Epidermal melanocyte (primary cell): ENCODE measurements around the gene PPM1L.
"Not testable (repeated sequence)": the region's sequence is repeated elsewhere in the genome, so short reads cannot be mapped to it uniquely, and the experiment has no call there.

ENCODE experiments used
- DNase-seq: peaks from one replicate; pipeline ENCODE4 v3.0.0; 2011; ENCODE audit warnings: low spot score; ENCODE audit not compliant: insufficient read length

Gene PPM1L

DNA sequence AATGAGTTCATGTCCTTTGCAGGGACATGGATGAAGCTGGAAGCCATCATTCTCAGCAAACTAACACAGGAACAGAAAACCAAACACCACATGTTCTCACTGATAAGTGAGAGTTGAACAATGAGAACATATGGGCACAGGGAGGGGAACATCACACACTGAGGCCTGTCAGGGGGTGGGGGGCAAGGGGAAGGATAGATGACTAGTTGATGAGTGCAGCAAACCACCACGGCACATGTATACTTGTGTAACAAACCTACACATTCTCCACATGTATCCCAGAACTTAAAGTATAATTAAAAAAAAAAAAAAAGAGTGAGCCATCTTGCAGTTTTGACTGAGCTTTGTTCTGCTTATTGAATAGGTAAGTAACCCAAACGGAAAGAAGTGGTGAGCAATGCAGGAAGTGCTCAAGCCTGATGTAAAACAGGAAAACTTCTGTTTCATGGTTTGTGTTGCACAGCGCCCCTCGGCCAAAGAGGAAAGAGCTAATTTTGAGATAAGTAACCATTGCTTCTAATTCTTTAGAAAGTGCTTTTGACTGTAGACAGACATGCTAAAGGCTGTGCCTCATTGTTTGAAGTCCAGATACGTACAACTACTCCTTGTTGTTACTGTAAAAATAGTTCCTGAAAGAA, 279.0 kb downstream of the PPM1L start:
- DNase-seq, result not testable (repeated sequence)

DNA sequence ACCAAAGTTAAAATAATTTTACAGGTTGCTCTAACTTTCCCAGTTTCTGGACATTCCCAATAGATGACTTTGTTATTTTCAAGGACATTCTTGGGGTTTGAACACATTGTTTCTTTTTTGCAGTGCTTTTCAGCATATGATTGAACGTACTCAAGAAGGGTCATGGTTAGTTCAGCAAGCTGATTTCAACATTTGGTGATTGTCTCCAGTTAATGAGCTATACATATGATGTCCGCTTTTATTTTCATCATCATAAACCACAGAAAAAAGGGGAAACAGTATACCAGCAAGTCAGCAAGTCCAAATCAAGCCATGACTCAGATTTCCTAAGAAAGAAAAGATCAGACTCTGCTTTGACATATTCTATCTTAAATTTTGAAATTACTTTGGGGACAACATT, 279.7 kb downstream of the PPM1L start:
- DNase-seq, result no peak

DNA sequence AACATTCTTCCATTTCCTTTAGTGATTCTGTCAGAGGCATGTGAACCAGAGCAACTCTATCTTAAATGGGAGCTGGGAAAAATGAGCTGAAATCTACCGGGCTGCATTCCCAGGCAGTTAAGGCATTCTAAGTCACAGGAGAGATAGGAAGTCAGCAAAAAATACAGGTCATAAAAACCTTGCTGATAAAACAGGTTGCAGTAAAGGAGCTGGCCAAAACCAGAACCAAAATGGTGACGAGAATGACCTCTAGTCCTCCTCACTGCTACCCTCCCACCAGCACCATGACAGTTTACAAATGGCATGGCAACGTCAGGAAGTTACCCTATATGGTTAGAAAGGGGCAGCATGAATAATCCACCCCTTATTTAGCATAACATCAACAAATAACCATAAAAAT, 282.7 kb downstream of the PPM1L start:
- DNase-seq, result no peak

DNA sequence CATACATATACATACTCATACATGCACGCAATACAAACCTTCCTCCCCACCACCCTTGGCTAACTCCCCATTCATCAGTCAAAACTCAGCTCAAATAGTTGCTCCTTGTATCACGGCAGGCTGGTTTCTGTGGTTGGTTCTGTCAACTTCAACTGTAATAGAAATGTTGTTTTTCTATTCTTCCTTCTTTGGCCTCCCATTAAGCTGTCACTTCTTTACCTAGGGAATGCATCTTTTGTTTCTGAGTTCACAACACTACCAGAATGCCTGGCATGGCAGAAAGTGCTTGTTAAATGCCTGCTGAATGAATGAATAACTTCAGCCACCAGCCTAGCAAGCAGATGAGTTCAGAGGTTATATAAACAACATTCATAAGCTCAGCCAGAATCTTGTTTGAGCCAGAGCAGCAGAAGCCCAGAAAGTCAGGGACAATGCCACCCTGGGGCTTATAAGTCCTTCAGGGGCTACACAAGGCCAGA, 286.0 kb downstream of the PPM1L start:
- no peak for DNase-seq

DNA sequence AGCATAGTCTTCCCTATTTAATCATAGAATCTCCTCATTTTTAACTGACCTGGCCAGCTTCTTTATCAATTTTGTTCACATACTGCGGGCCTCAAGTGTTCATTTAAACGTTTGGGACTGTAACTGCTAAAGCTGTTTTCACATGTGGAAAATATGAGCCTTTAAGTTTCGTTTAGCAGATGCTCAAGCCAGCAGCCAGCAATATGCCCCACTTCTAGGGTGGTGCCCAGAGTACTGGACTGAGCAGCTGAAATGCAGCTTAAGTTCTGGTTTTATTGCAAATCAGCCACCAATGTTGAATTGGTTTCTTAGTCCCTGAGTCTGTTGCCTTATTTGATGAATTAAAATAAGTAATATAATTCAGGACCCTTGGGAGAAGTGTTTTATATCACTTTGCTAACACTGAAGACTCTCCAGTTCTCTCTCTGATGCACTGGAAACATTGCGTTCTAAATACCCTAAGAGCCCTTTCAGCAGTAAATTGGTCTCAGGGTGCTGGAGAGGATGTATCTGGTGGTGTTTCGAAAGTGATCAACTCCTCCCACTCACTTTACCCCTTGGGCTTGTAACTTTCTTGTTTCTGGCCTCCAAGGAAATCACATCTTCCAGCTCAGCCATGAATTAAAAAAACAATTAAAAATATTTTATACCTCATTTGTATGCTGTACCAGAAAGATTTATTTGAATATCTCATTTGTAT, 287.5 kb downstream of the PPM1L start:
- no peak for DNase-seq

DNA sequence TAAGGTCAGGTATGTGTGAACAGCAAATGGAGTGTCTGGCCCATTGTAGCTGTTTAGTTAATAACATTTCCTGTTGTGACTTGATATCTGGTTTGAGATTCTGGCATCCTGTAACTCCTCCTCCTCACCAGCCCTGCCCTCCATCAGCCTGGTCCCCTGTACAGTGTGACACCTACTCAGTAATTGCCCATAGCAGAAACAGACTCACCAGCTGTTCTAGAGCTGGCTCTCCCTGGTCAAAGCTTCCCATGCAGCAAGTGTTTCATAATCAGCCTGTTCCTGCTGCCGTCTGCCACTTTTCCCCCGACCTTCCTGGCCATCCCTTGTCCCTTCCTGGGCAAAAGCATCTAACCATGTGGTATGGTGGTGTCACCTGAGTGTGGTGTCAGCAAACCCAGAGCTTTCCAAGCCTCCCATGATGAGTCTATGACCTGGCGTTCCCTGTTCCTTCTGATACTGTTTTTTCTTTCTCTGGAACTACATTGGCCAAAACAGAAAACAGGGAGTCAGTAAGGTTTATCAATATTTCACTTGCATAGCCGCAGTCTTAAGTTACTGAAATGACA, 293.7 kb downstream of the PPM1L start:
- DNase-seq, result no peak

DNA sequence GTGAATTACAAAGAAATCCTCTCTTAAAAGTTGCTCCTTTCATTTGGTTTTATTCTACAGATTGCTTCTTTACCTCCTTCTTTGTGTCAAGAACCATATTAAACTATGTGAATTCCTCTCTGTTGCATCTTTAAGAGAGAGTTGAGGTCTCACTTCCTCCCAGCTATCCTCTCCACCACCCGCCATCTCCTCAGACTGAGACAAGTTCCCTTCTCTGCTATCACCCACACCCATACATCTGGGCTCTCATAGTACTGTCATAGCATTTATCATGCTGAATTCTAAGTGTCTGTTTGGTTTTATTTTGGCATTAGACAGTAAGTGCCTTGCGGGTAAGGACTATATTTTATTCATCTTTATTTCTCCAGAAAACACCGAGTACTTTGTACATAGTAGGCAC, 294.9 kb downstream of the PPM1L start:
- no peak for DNase-seq

DNA sequence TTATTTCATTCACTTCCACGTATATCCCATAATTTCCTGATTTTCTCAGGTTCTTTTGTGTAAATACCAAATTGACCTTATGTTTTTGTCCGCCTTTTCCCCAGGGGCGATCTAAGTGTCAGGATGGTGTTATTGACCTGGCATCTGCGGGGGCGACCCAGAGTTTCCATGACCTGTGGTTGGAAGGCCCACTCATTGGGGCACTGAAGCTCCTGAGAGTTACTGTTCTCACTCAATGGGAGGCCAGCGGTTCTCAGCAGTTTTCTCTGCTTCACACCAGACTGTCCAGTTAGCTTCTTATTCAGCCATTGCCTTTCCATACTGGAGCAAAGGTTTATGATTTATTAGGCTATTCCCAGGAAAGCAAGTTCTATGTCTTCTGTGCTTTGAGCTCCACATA, 295.8 kb downstream of the PPM1L start:
- DNase-seq, result no peak

DNA sequence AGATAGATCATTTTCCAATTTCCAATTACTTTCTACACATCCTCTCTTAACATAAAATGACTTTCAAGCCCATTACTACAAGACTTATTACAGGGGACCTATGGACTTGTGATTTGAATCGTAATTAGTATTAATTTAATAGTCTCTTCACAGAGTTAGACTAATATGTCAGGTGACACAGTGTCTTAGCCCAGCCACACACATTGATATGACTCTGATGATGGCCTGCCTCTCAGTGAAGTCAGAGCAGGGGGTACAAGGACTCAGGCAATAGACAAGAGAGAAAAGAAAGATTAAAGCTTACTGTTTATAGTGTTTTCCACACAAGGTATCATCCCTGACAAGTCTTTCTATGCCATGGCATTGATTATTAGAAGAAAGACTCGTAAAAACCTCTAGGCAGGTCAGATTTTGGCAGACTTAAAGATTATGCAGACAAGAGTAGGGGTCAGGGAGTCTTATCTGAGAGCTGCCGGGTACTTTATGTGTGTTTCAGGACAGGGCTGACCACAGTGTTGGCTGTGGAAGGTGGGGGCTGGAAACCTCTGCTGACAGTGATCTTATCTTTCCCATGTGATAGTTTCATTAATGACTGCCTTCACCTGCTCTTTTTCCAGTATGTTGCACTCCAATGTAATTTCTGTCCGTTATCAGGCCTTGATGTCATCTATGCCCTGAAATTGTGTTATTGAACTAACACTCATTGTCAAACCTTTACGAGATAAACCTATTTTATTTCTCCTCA, 299.0 kb downstream of the PPM1L start:
- no peak for DNase-seq

DNA sequence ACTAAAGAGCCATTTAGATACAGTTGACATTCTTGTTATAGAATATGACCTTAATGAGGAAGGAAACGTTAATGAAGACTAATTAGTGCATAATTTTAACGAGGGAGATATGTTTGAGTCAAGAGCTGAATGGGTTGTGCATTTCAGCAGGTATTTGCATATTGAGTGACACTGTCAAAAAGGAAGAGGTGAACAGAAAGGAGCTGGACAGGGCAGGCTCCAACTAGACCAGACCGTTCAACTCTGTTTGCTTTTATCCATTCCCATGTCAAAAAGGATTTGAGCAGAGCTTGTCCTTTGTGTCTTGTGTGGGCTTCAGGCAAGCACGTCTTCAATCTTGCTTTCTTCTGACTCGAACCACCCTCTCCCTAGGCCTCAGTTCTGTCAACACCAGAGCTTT, 308.4 kb downstream of the PPM1L start:
- no peak for DNase-seq

DNA sequence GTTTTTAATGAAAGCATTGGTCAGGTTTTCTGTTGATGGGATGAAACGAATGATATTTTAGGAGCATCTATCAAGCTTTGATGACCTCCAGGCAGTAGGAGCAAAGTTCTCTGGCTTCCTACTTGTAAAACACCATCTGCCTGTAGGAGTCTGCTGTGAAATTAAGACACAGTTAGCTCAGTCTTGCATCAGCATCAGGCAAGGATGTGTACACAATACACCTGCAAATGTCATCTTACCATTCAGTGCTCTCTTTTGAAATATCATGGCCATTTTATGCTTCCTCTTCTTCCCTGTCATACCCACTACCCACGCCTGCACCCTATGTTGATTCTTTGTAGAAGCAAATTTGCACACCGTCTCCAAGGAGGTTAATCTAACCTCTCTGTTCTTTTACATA, 310.9 kb downstream of the PPM1L start:
- DNase-seq, result no peak

DNA sequence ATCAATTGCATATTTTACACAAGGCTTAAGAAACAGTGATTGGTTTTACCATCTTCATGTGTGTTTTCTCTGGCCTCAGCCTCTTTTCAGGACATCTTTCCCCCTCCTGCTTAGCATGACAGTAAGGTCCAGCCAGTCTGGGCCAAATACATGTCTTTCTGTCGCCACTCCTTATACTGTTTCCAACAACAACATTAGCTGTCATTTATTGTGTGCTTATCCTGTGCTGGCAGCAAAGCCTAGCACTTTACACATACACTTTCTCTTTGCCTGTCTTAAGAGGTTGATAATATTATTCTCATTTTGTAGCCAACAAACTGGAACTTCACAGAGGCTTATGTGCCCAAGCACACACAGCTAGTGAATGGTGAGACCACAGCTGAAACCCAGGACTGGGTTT, 311.3 kb downstream of the PPM1L start:
- DNase-seq, result no peak

DNA sequence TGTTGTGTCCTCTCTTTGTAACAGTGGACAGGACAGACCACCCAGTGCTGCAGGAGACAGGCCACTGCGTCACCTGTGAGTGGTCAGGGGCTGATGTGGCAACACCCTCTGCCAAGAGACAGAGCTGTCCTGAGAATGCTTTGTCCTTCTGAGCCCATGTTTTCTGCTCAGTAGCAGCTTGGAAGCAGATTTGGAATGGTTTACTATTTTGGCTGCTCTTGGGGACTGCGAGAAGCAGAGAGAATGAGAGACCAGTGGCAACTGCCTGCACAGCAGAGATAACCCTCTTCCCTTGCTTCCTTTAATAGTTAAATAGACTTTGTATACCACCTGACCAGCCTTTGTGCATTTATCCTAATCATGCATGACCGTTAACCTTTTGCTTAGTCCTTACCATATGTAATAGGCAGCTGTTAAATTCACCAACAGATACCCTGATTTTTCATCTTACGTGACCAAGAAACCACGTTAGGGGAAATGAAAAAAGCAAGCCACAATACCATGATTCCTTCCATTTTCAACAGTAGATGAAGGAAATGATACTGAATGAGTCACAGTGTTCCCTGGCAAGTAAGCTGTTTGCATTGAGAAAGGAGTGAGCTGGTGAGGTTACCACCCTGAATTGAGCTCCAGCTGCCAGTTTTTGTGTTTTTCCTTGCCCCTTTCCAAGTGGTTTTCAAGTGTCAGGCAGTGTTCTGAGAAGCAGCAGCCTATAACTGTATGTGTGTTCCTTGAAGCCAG, 313.6 kb downstream of the PPM1L start:
- DNase-seq, result no peak

DNA sequence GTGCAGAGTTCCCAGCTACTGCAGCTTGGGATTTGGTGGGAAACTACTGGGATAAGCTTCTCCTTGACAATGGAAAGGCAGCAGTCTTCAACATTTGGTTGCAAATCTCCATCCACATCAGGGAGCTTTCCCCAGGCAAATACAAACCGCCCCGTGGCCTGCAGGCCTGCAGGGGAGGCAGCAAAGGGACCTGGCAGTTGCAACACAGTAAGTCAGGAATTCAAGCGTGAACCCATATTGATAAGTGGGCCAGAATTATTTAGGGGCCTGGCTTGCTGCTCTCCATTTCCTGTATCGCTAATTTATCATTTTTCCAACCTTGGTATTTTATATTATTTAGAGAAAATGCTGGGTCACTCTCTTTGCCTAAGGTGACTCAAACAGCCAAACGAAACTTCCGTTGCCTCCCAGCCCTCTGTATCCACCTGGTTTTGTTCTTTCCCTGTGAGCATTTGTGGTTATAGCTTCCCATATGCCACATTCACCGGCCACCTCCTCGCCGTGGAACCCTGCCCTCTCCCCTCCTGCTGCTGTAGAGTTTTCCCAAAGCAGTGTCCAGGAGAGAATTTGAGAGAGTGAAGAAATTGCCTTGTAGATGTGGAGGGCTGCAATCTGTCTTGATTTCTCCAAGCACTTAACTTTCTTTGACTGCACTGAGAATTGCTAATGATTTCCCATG, 314.4 kb downstream of the PPM1L start:
- no peak for DNase-seq

DNA sequence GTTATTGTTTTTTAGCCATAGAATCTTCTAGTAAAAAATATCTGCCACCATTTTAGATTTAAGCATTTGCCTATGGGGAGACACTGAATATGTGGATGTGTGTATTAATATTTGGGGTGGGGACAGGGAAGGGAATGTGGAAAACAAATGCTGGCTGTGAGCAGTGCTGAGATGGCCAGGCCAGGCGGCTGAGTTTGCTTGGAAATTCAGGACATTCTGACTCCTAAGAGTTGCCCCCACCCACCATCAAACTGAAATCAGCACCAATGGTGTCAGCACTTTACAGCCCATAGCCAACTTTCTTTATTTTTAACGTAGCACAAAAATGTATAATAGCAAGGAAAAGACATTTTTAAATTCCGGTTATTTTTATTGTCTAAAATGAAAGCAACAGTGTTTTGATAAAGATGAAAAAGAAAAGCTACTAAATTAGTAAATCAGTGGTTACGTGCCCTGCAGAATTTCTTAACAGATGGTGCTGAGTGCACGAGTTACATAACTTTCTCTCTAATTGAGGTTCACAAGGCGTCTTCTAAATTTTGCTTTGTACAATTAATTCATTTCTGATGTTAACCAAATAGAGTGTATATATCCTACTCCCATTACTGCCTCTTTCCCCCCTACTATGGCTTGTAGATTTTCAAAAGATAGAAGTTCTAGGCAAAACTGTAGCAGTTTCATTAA, 315.1 kb downstream of the PPM1L start:
- DNase-seq, result no peak

DNA sequence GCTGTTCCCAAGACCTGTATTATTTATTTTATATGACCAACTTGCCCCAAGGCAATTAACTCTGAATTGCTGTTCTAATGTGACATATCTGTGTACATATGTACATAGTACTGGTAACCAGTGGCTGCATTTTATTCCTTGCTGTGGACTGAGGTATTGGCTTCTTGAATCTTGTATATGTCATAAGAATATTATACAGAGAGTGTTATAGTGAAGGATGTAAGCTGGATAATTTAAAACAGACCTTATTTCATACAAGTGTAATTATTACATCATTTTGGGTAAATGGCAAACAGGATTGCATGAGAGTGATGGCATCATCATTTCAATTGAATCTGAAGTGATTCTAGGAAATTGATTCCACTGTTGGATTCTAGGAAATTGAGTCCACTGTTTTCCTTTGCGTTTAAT, 316.2 kb downstream of the PPM1L start:
- DNase-seq, result no peak

DNA sequence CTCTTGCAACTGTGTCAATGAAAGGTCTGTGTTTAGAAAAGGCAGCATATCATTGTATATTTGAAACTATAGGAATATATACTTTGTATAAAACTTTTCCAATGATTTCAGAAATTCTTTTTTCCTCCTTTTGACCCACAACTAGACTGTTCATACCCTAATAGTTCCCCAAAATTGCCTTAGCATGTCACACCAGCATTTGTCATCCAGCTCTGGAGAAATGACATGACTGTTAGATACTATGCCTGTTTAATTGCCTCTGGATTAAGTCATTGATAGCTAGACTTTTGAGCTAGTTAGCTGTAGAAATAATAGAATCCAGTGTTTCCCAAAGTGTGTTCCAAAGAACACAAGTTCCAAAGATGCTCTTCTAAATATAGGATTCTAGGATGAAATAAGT, 316.7 kb downstream of the PPM1L start:
- DNase-seq, result no peak

DNA sequence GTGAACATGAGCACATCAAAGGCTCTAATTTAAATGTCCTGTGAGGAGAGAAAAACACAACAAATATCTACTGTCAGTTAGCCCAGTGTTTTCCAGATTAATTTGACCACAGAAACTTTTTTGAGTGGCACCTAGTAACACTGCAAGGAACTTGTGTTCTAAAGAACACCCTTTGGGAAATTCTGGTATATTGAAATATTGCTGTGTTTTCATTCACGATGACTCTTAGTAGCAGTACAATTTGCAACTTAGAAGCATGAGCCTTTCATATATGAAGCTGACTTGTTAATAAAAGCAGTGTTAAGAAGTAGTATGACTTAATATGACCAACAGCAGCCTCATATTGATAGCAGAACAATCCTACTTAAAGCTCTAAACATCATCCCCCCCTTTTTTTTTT, 317.1 kb downstream of the PPM1L start:
- DNase-seq, result no peak

DNA sequence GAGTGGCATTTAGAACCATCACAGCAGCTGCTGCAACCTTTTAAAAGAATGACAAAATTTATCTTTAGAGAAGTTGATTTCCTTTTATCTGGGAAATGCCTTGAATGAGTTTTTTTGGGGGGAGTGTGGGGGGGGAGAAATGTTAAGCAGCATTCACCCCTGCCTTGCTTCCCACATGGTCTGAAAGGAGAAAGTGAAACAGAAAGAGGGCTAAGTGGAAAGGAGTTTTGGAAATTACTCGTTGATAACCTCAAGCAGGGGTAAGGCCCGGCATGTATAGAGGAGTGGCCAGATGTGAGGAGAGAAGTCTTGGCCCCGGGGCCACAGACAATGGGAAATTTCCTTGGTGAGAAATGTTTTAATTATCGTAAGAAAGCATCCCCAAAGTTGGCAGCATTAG, 325.6 kb downstream of the PPM1L start:
- no peak for DNase-seq

DNA sequence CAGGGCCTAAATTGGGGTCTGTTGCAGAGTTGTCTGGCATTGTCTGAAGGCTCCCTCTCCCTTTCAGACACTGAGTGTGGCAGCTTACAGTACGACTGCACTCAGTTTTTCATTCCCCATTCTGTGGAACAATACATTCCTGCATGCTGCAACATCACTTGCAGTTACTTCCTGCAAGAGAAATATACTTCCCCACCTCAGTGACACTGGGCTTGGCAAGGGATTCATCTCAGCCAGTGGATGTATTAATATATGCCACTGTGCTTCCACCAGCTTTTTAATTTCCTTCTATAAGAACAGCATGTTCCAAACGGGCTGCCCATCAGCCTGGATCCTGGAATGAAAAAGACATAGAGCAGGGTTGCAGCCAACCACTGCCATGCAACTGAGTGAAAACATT, 326.0 kb downstream of the PPM1L start:
- DNase-seq, result no peak
